Liver (tissue), 9 donors: ENCODE results near the gene MYO6. TPM values are rescaled to one million over a fixed set of nuclear protein-coding genes. Genes with fewer than 3 reads are reported as not detected.

Experiments used
- DNase-seq: peaks from one replicate; pipeline ENCODE4 v3.0.0-alpha.2; 2017; ENCODE audit warnings: low spot score
- H3K27ac ChIP-seq, 2 donors: one replicate each; pipeline ENCODE4 v1.7.0; 2013; ENCODE audit warnings: inconsistent platforms in 2 of 2, low read length in 2 of 2, control low read depth in 1 of 2, low read depth in 1 of 2, mild to moderate bottlenecking in 1 of 2
- H3K27me3 ChIP-seq, 4 donors: one replicate each; pipeline versions ENCODE4 v1.6.1 to v1.7.0; 2013; ENCODE audit warnings: low read length in 3 of 4, inconsistent platforms in 1 of 4, mild to moderate bottlenecking in 1 of 4, moderate library complexity in 1 of 4; ENCODE audit not compliant: control insufficient read depth in 4 of 4, insufficient read depth in 4 of 4
- H3K36me3 ChIP-seq, 4 donors: one replicate each; pipeline versions ENCODE4 v1.6.1 to v1.7.0; 2013; ENCODE audit warnings: low read length in 3 of 4, mild to moderate bottlenecking in 3 of 4, low read depth in 1 of 4, moderate library complexity in 1 of 4; ENCODE audit not compliant: control insufficient read depth in 4 of 4, insufficient read depth in 3 of 4
- H3K4me1 ChIP-seq, 4 donors: one replicate each; pipeline versions ENCODE4 v1.6.1 to v1.7.0; 2013; ENCODE audit warnings: low read length in 3 of 4, mild to moderate bottlenecking in 3 of 4, moderate library complexity in 1 of 4; ENCODE audit not compliant: control insufficient read depth in 4 of 4, insufficient read depth in 4 of 4
- H3K4me3 ChIP-seq, 3 donors: one replicate each; pipeline versions ENCODE4 v1.6.1 to v1.7.0; 2013; ENCODE audit warnings: low read length in 3 of 3, control low read depth in 1 of 3, low read depth in 1 of 3, mild to moderate bottlenecking in 1 of 3
- H3K9ac ChIP-seq, 2 donors: one replicate each; pipeline ENCODE4 v1.7.0; 2013; ENCODE audit warnings: low read length in 2 of 2, mild to moderate bottlenecking in 2 of 2, moderate library complexity in 2 of 2, control low read depth in 1 of 2, low read depth in 1 of 2
- H3K9me3 ChIP-seq, 4 donors: one replicate each; pipeline versions ENCODE4 v1.6.1 to v1.7.0; 2013; ENCODE audit warnings: low read length in 3 of 4; ENCODE audit not compliant: control insufficient read depth in 4 of 4
- ATF3 ChIP-seq: IDR thresholded peaks from 2 replicates; pipeline ENCODE4 v1.6.1; 2016; ENCODE audit warnings: antibody characterized with exemption
- CTCF ChIP-seq: fragments of 150-350 bp; IDR thresholded peaks from 2 replicates; pipeline ENCODE4 v1.5.1; 2017; ENCODE audit warnings: improper control_type of control experiment, low read depth, low read length; ENCODE audit not compliant: missing input control
- EGR1 ChIP-seq, 2 donors: IDR thresholded peaks; 2 replicates each; pipeline ENCODE4 v1.6.1; 2016 to 2018; ENCODE audit warnings: antibody characterized with exemption in 2 of 2, low read depth in 2 of 2
- FOXA1 ChIP-seq: IDR thresholded peaks from 2 replicates; pipeline ENCODE4 v1.6.1; 2016; ENCODE audit warnings: antibody characterized with exemption
- FOXA2 ChIP-seq: IDR thresholded peaks from 2 replicates; pipeline ENCODE4 v1.6.1; 2016; ENCODE audit warnings: antibody characterized with exemption
- GABPA ChIP-seq, 2 donors: IDR thresholded peaks in 1 of 2; conservative IDR thresholded peaks in 1 of 2; 2 replicates each; pipeline ENCODE4 v1.6.1; 2016; ENCODE audit warnings: antibody characterized with exemption in 2 of 2, mild to moderate bottlenecking in 1 of 2, moderate library complexity in 1 of 2
- HNF4A ChIP-seq, 2 donors: conservative IDR thresholded peaks; 2 replicates each; pipeline ENCODE4 v1.6.1; 2016; ENCODE audit warnings: antibody characterized with exemption in 2 of 2, mild to moderate bottlenecking in 2 of 2
- HNF4G ChIP-seq: IDR thresholded peaks from 2 replicates; pipeline ENCODE4 v1.6.1; 2016; ENCODE audit warnings: antibody characterized with exemption
- JUND ChIP-seq, 2 donors: IDR thresholded peaks; 2 replicates each; pipeline ENCODE4 v1.6.1; 2016; ENCODE audit warnings: antibody characterized with exemption in 2 of 2
- MAX ChIP-seq: IDR thresholded peaks from 2 replicates; pipeline ENCODE4 v1.6.1; 2016; ENCODE audit warnings: antibody characterized with exemption
- NR2F2 ChIP-seq: IDR thresholded peaks from 2 replicates; pipeline ENCODE4 v1.6.1; 2016; ENCODE audit warnings: antibody characterized with exemption
- RAD21 ChIP-seq, 2 donors: IDR thresholded peaks; 2 replicates each; pipeline ENCODE4 v1.6.1; 2016; ENCODE audit warnings: antibody characterized with exemption in 2 of 2, mild to moderate bottlenecking in 2 of 2
- REST ChIP-seq: IDR thresholded peaks from 2 replicates; pipeline ENCODE4 v1.6.1; 2016; ENCODE audit warnings: antibody characterized with exemption, mild to moderate bottlenecking
- RXRA ChIP-seq, 2 donors: IDR thresholded peaks; 2 replicates each; pipeline ENCODE4 v1.6.1; 2017 to 2018; ENCODE audit warnings: antibody characterized with exemption in 2 of 2, mild to moderate bottlenecking in 1 of 2
- SP1 ChIP-seq: IDR thresholded peaks from 2 replicates; pipeline ENCODE4 v1.6.1; 2018; ENCODE audit warnings: antibody characterized with exemption, mild to moderate bottlenecking
- TAF1 ChIP-seq: conservative IDR thresholded peaks from 2 replicates; pipeline ENCODE4 v1.6.1; 2016; ENCODE audit warnings: antibody characterized with exemption, mild to moderate bottlenecking
- YY1 ChIP-seq: IDR thresholded peaks from 2 replicates; pipeline ENCODE4 v1.6.1; 2016; ENCODE audit warnings: antibody characterized with exemption, mild to moderate bottlenecking
- WGBS: extraction: QIAGEN DNeasy Blood & Tissue Kit; methylation state at CpG from one replicate; pipeline ENCODE4 v1.1.7; 2013; 5-methylcytosine and 5-hydroxymethylcytosine counted together
- polyA plus RNA-seq, 2 donors: library from polyadenylated mRNA; stranded (reverse) in 1 of 2; unstranded in 1 of 2; fragments of 200-250 nt in 1 of 2; fragments of >200 nt in 1 of 2; fragmentation: Nextera tagmentation in 1 of 2; extraction: Ambion mirVana in 1 of 2; gene quantifications; one replicate each; pipeline versions ENCODE4 v1.2.1 to v1.2.3, GENCODE V29; 2013 to 2015
- total RNA-seq, 2 donors: library from RNA; depleted of rRNA; stranded (reverse); fragments of >200 nt; gene quantifications; one replicate each; pipeline ENCODE4 v1.2.3, GENCODE V29; 2014
- donor health status: healthy.
- donor health status: healthy.
- donor health status: healthy.
- donor health status: healthy.
- donor health status: healthy.

The MYO6 gene
- total and polyA plus RNA-seq, 4 donors: 6.5 to 18.3 (median 12.7) TPM

GRCh38 chr6:75812560-75812959, 63.5 kb downstream of the MYO6 start:
- Histone ChIP-seq H3K9me3 (no peaks in the 10 kb centered on the region), H3K4me3 (no peak overlapping the region), H3K27ac (no peak overlapping the region), H3K27me3 (no peaks in the 10 kb centered on the region), H3K9ac (no peak overlapping the region), H3K4me1 (no peaks in the 10 kb centered on the region), H3K36me3 (no peaks in the 10 kb centered on the region)
- TF ChIP-seq FOXA1 (no peak), REST (no peak), GABPA (IDR thresholded peaks at IDR 0.05 in 1 of 2, conservative IDR thresholded peaks at IDR 0.05 in 1 of 2) (no peak), RXRA (IDR thresholded peaks at IDR 0.05) (no peak), CTCF (no peak), EGR1 (IDR thresholded peaks at IDR 0.05; ENCODE audit: low read depth in 2 of 2) (no peak), FOXA2 (no peak), TAF1 (no peak), ATF3 (no peak), HNF4G (no peak), NR2F2 (no peak)
- no peak for DNase-seq
- 96% methylated on average over 1 of the region's 1 CpG for WGBS

GRCh38 chr6:75813476-75814250, 64.6 kb downstream of the MYO6 start:
- no peak overlapping the region for H3K27ac ChIP-seq
- H3K9ac ChIP-seq: no peak overlapping the region
- H3K9me3 ChIP-seq: no peaks in the 10 kb centered on the region
- peaks cover 0 to 7% (median 2%) of the 10 kb centered on the region in 4 donors for H3K36me3 ChIP-seq
- no peaks in the 10 kb centered on the region for H3K4me1 ChIP-seq
- DNase-seq: no peak
- H3K4me3 ChIP-seq: no peak overlapping the region
- H3K27me3 ChIP-seq: no peaks in the 10 kb centered on the region
- WGBS: 91% methylated on average over 8 of the region's 8 CpGs
- TF ChIP-seq JUND (IDR thresholded peaks at IDR 0.05): no peak
- TF ChIP-seq YY1: no peak
- no peak for TF ChIP-seq MAX
- TF ChIP-seq FOXA1: no peak
- TF ChIP-seq CTCF: no peak
- TF ChIP-seq SP1: no peak
- no peak for TF ChIP-seq RXRA (IDR thresholded peaks at IDR 0.05)
- TF ChIP-seq RAD21 (IDR thresholded peaks at IDR 0.05): no peak
- TF ChIP-seq NR2F2: no peak
- TF ChIP-seq FOXA2: no peak
- TF ChIP-seq REST: no peak
- TF ChIP-seq GABPA (IDR thresholded peaks at IDR 0.05 in 1 of 2, conservative IDR thresholded peaks at IDR 0.05 in 1 of 2): no peak
- no peak for TF ChIP-seq HNF4G
- no peak for TF ChIP-seq HNF4A (conservative IDR thresholded peaks at IDR 0.05)
- TF ChIP-seq TAF1: no peak
